Measurements from ENCODE around the gene MUSTN1. TPM values are rescaled to one million over a fixed set of nuclear protein-coding genes. Genes with fewer than 3 reads are reported as not detected.

The MUSTN1 gene
- total and polyA plus RNA-seq, 2 donors (not counting 3 experiments of a cell fraction or from before 2014, with no cell fraction given), result 1.1 to 2.2 TPM

- Histone ChIP-seq H3K36me3 (ENCODE audit: control insufficient read depth in 2 of 2, extremely low read depth in 1 of 2, insufficient read depth in 2 of 2, low read length in 2 of 2) (peaks cover 0 to 5% of the 10 kb centered on the region in 2 experiments), H3K27me3 (ENCODE audit: control insufficient read depth in 2 of 2, insufficient read depth in 2 of 2, low read length in 2 of 2) (no peaks in the 10 kb centered on the region), H3K9me1 (replicated peaks; ENCODE audit: control insufficient read depth, extremely low read depth, insufficient read depth, low read length) (no peaks in the 10 kb centered on the region), H3K4me3 (replicated peaks in 1 of 3; ENCODE audit: insufficient read depth in 1 of 3, low read depth in 1 of 3, low read length in 3 of 3) (no peak overlapping the region), H2AFZ (ENCODE audit: low read depth, low read length) (no peak overlapping the region), H4K20me1 (replicated peaks; ENCODE audit: control insufficient read depth, extremely low read depth, insufficient read depth, low read length) (no peaks in the 10 kb centered on the region), H3K27ac (ENCODE audit: insufficient read depth, low read depth, low read length) (no peak overlapping the region), H3K9me3 (replicated peaks; ENCODE audit: control insufficient read depth, insufficient read depth, low read length) (no peaks in the 10 kb centered on the region), H3K79me2 (ENCODE audit: control insufficient read depth, insufficient read depth, low read length) (no peaks in the 10 kb centered on the region), H3K4me1 (ENCODE audit: control insufficient read depth, extremely low read depth, insufficient read depth, low read length) (no peaks in the 10 kb centered on the region), H3K9ac (replicated peaks; ENCODE audit: extremely low read depth, insufficient read depth, low read length) (no peak overlapping the region), H3K4me2 (ENCODE audit: insufficient read depth, low read length) (no peak overlapping the region)
- FAIRE-seq, result no peak
- ChIA-PET POLR2A (no interaction called here), CTCF (interaction anchor here (1.0 to 2.6 kb wide), 3 partner anchors 12 to 50 kb away, joined by 3 to 8 read pairs (median 5); no protein-coding TSS in a partner anchor)
- DNase-seq (ENCODE audit: low read depth, low spot score), result no peak
- intact Hi-C loops (cut with micrococcal nuclease) (no loop called here), dilution Hi-C loops (cut with MboI; ENCODE audit: extremely low pct_ligation_motif_present, low sequenced_read_pairs) (no loop called here)
- no TSS peak for BruUV-seq (replicated peaks)
- TF ChIP-seq FOS (IDR thresholded peaks at IDR 0.05; ENCODE audit: borderline replicate concordance, insufficient read depth, low read length) (no peak), POLR2AphosphoS5 (IDR thresholded peaks at IDR 0.05; ENCODE audit: insufficient read depth, low read depth, low read length) (no peak), JUN (IDR thresholded peaks at IDR 0.05; ENCODE audit: borderline replicate concordance, insufficient read depth, insufficient read length, low read depth) (no peak), GATA2 (IDR thresholded peaks at IDR 0.05; ENCODE audit: insufficient read depth, insufficient read length, low read depth, low read length) (no peak), MAX (IDR thresholded peaks at IDR 0.05; ENCODE audit: insufficient read depth, insufficient read length) (no peak), CTCF (IDR thresholded peaks at IDR 0.05; ENCODE audit: extremely low read depth in 1 of 2, insufficient read depth in 1 of 2, low read depth in 1 of 2, low read length in 2 of 2) (no peak), POLR2A (IDR thresholded peaks at IDR 0.05; ENCODE audit: low read depth, low read length) (no peak), EZH2 (IDR thresholded peaks at IDR 0.05; ENCODE audit: borderline replicate concordance, low read depth, low read length, severe bottlenecking) (no peak), MYC (IDR thresholded peaks at IDR 0.05; ENCODE audit: low read depth, low read length) (no peak)
Measured at GRCh38 chr3:52843108-52843865, 8.5 kb upstream of the MUSTN1 start.
